GM12872 (cell line): ENCODE measurements around the gene HES1.

Experiments used
- CTCF ChIP-seq: IDR thresholded peaks from 3 replicates; pipeline ENCODE4 v1.5.1; 2011; ENCODE audit warnings: low read depth, mild to moderate bottlenecking, low read length, moderate library complexity; ENCODE audit not compliant: insufficient read depth

HES1 gene

GRCh38 chr3:194126790-194127189, 9.2 kb upstream of the HES1 start:
- no peak for TF ChIP-seq CTCF

DNA sequence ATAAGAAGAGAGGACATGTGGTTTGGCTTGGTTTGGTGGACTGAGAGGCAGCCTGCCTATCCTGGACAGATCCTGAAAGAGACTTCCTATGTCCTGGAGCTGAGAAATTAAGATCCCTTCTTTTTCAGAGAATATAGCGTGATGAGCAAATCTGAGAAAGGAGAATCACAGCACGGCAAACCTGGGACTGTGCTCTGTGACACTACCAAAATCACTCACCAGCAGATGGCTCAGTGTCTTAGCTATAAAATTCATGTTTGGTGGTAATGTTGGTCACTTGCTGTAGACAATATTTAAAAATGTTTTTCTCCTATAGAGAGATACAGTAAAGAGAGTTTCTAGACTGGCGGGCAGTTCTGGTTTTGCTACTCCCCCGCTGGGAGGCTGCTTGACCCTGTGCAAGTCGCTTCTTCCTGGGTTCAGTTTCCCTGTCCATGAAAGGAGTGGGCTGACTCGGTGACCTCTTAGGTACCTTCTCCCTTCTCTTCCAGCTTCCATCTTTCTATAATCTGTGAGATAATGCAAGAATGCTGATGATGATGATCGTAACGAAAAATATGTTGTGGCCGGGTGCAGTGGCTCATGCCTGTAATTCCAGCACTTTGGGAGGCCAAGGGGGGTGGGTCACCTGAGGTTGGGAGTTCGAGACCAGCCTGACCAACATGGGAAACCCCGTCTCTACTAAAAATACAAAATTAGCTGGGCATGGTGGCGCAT, 7.6 kb upstream of the HES1 start:
- TF ChIP-seq CTCF: no peak; the same call in 2 of the 3 replicates

DNA sequence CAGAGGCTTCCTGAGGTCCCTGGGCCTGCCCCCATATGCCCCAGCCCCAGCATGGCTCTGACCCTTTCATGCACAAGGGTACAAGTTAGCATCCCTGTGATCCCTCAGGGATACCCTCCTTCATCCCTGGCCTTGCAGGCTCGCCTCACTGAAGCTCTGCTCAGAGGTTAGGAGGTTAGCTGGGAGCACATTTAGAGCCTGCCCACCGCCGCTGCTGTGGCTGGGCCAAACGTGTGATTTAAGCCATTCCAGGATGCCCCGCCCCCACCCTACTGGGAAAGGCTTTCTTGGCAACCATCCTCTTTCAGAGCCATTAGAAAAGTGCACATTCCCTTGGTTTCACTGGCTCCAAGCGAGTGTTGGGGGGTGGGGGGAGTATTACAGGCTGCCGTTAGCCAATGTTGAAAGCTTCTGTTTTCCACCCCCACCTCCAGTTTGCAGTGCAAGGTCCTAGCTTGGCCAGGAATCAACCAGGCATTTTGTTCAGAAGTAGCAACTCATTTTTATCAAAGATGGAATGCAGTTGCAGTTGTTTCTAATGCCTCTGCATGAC, 6.3 kb upstream of the HES1 start:
- no peak for TF ChIP-seq CTCF

DNA sequence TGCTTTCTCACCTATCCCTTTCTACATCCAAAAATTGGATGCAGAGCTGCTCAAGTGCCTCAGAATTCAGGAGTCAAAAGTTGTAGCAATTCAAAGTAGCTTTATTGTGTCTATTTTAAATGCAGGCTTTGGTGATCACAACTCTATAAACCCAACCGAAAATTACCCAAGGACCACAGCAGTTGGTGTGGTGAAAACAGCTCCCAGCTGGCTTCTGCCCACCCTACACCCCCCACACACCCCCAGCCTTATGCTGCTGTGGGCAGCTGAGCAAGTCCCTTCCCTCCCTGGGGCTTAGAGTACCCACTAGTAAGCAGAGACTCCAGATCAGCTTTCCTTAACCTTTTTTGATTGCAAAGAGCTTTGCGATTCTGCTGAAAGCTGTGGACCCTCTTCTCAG, 5.8 kb upstream of the HES1 start:
- TF ChIP-seq CTCF: no peak

GRCh38 chr3:194130807-194131589, 5.0 kb upstream of the HES1 start:
- no peak for TF ChIP-seq CTCF

GRCh38 chr3:194132465-194133286, 3.3 kb upstream of the HES1 start:
- TF ChIP-seq CTCF: no peak

GRCh38 chr3:194133661-194134230, 2.2 kb upstream of the HES1 start:
- no peak for TF ChIP-seq CTCF
